Panc1 (cell line): Measurements from ENCODE around the gene LIPM. TPM values are rescaled to one million over a fixed set of nuclear protein-coding genes. Genes with fewer than 3 reads are reported as not detected.

Source experiments
- ATAC-seq: fragments of 200-7000 bp; cut with Tn5 transposase; 2 replicates; pipeline ENCODE4 v1.9.1; 2020; ENCODE audit warnings: mild to moderate bottlenecking, moderate library complexity
- BruUV-seq: library from RNA; stranded (reverse); fragments of 400-500 nt; replicated peaks from 2 replicates; lab custom pipeline; 2021; lab: Mats Ljungman, UMichigan
- CTCF ChIA-PET: fragments of 300-600 bp; sonication (Branson Sonifier 250); formaldehyde crosslinking; loops from one replicate; lab custom pipeline; 2022; ENCODE audit warnings: antibody characterized with exemption; lab: Charles Lee
- POLR2A ChIA-PET: fragments of 300-600 bp; sonication (Branson Sonifier 250); formaldehyde crosslinking; loops from one replicate; lab custom pipeline; 2022; ENCODE audit warnings: antibody characterized with exemption; lab: Charles Lee
- DNase-seq: peaks from one replicate; pipeline ENCODE4 v3.0.0-alpha.2; 2010; ENCODE audit warnings: low read depth, low spot score
- H3K27ac ChIP-seq: 2 replicates; pipeline ENCODE4 v1.5.1; 2011; ENCODE audit warnings: mild to moderate bottlenecking, low read length, inconsistent platforms
- H3K27me3 ChIP-seq: fragments of 200-500 bp; sonication (Bioruptor generic); 2 replicates; pipeline ENCODE4 v1.6.0; 2014; ENCODE audit warnings: low read length, inconsistent platforms; ENCODE audit not compliant: control insufficient read depth, insufficient read depth
- H3K36me3 ChIP-seq: fragments of 200-500 bp; sonication (Bioruptor generic); 2 replicates; pipeline ENCODE4 v1.5.1; 2014; ENCODE audit warnings: inconsistent platforms, mild to moderate bottlenecking, low read length, moderate library complexity; ENCODE audit not compliant: control insufficient read depth, insufficient read depth
- H3K4me1 ChIP-seq: 2 replicates; pipeline ENCODE4 v1.5.1; 2011; ENCODE audit warnings: inconsistent platforms, mild to moderate bottlenecking, low read length, moderate library complexity; ENCODE audit not compliant: control insufficient read depth, insufficient read depth
- H3K4me3 ChIP-seq, 2 experiments: 2 replicates each; pipeline ENCODE4 v1.5.1; 2011 to 2012; ENCODE audit warnings: low read depth in 2 of 2, low read length in 2 of 2, mild to moderate bottlenecking in 2 of 2, inconsistent platforms in 1 of 2, moderate library complexity in 1 of 2
- H3K9me3 ChIP-seq: fragments of 200-500 bp; sonication (Bioruptor generic); 2 replicates; pipeline ENCODE4 v1.5.1; 2014; ENCODE audit warnings: low read depth, mild to moderate bottlenecking, inconsistent platforms, low read length, moderate library complexity; ENCODE audit not compliant: control insufficient read depth, insufficient read depth
- POLR2AphosphoS5 ChIP-seq: IDR thresholded peaks from 2 replicates; pipeline ENCODE4 v1.6.1; 2012; ENCODE audit warnings: mild to moderate bottlenecking, low read depth, low read length, moderate library complexity
- SIN3A ChIP-seq: IDR thresholded peaks from 2 replicates; pipeline ENCODE4 v1.6.1; 2012; ENCODE audit warnings: low read depth, mild to moderate bottlenecking, low read length, moderate library complexity, borderline replicate concordance; ENCODE audit not compliant: insufficient read depth
- TCF7L2 ChIP-seq: IDR thresholded peaks from 2 replicates; pipeline ENCODE4 v1.6.1; 2011; ENCODE audit warnings: mild to moderate bottlenecking, low read depth, low read length, inconsistent platforms
- in situ Hi-C: cut with HindIII; loops from 2 replicates; pipeline ENCODE4 v1.10.0; 2016; ENCODE audit warnings: low sequenced_read_pairs, low pct_unique_long_range_greater_than_20kb
- intact Hi-C: fragments of 100-400 bp; cut with micrococcal nuclease; formaldehyde crosslinking; loops from one replicate; pipeline ENCODE4 v1.10.0; 2022; ENCODE audit not compliant: unreplicated experiment
- total RNA-seq: library from RNA; stranded (reverse); gene quantifications from one replicate; pipeline ENCODE4 v1.2.1, GENCODE V29; 2021; ENCODE audit not compliant: unreplicated experiment
- TF ChIP-seq, protein P1 (sequence below): fragments of 450-650 bp; IDR thresholded peaks from 2 replicates; pipeline ENCODE4 v1.5.1; 2017; ENCODE audit warnings: mild to moderate bottlenecking
- TF ChIP-seq, protein P2 (sequence below), 2 experiments: IDR thresholded peaks; 2 replicates each; pipeline ENCODE4 v1.6.1; 2011 to 2012; ENCODE audit warnings: low read depth in 2 of 2, control low read depth in 1 of 2, low read length in 1 of 2, mild to moderate bottlenecking in 1 of 2, moderate library complexity in 1 of 2; ENCODE audit not compliant: insufficient read depth in 1 of 2

Gene LIPM
- total RNA-seq, 1 experiment from 2014 or later, result not detected

DNA sequence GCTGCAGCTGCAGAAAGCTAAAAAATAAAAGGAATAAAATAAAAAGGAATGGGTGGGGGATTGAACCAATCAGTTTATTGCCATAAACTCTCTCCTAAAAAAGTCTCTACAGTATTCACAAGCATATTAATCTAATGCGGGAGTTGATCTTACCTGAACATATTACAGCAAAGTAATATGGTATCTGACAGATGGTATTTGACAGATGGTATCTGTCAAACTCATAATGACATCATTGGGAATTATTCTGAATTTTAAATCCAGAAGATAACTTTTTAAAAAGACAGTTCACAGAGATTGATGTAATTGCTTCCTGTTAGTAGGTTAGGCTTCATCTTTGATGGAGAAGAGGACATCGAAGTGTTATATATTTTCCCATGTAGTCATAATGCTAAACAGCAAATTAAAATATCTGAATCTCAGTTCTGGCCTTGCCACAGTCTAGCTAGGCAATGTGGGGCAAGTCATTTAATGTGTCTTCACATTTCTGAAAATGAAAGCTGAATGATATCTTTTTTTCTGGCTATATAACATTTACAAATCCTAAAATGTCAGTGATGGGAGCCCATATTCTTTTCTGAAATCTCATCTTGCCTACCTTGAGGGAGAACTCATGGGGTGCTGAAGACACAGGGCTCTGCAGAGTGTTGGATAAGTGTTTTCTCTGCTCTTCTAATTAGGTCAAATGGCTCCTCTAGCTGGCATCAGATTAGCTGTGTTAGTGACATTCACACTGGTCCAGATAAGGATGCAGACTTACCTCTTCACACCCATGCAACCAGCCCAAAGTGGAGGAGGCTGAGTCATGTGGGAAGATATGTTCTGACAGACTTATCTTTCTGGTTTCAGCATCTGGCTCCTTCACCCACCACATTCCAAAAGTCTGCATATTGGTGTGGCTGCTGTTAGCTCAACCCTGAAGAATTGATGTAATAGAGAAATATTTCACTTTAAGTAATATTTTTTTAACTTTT lies 2.1 kb upstream of the LIPM start:
- Histone ChIP-seq H3K9me3 (no peaks in the 10 kb centered on the region), H3K4me1 (no peaks in the 10 kb centered on the region), H3K4me3 (no peak overlapping the region), H3K27me3 (no peaks in the 10 kb centered on the region), H3K27ac (no peak overlapping the region), H3K36me3 (no peaks in the 10 kb centered on the region)
- no peak for TF ChIP-seq SIN3A
- TF ChIP-seq, protein P1, sequence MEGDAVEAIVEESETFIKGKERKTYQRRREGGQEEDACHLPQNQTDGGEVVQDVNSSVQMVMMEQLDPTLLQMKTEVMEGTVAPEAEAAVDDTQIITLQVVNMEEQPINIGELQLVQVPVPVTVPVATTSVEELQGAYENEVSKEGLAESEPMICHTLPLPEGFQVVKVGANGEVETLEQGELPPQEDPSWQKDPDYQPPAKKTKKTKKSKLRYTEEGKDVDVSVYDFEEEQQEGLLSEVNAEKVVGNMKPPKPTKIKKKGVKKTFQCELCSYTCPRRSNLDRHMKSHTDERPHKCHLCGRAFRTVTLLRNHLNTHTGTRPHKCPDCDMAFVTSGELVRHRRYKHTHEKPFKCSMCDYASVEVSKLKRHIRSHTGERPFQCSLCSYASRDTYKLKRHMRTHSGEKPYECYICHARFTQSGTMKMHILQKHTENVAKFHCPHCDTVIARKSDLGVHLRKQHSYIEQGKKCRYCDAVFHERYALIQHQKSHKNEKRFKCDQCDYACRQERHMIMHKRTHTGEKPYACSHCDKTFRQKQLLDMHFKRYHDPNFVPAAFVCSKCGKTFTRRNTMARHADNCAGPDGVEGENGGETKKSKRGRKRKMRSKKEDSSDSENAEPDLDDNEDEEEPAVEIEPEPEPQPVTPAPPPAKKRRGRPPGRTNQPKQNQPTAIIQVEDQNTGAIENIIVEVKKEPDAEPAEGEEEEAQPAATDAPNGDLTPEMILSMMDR, result no peak
- TF ChIP-seq, protein P2, sequence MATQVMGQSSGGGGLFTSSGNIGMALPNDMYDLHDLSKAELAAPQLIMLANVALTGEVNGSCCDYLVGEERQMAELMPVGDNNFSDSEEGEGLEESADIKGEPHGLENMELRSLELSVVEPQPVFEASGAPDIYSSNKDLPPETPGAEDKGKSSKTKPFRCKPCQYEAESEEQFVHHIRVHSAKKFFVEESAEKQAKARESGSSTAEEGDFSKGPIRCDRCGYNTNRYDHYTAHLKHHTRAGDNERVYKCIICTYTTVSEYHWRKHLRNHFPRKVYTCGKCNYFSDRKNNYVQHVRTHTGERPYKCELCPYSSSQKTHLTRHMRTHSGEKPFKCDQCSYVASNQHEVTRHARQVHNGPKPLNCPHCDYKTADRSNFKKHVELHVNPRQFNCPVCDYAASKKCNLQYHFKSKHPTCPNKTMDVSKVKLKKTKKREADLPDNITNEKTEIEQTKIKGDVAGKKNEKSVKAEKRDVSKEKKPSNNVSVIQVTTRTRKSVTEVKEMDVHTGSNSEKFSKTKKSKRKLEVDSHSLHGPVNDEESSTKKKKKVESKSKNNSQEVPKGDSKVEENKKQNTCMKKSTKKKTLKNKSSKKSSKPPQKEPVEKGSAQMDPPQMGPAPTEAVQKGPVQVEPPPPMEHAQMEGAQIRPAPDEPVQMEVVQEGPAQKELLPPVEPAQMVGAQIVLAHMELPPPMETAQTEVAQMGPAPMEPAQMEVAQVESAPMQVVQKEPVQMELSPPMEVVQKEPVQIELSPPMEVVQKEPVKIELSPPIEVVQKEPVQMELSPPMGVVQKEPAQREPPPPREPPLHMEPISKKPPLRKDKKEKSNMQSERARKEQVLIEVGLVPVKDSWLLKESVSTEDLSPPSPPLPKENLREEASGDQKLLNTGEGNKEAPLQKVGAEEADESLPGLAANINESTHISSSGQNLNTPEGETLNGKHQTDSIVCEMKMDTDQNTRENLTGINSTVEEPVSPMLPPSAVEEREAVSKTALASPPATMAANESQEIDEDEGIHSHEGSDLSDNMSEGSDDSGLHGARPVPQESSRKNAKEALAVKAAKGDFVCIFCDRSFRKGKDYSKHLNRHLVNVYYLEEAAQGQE (IDR thresholded peaks at IDR 0.05; ENCODE audit: insufficient read depth in 1 of 2, low read depth in 2 of 2, low read length in 1 of 2), result no peak
- TF ChIP-seq POLR2AphosphoS5, result no peak
- no peak for TF ChIP-seq TCF7L2
- CTCF ChIA-PET, result no interaction called here
- in situ Hi-C loops (no loop called here), intact Hi-C loops (no loop called here)
- POLR2A ChIA-PET, result no interaction called here
- no peak for DNase-seq
- no peak for ATAC-seq
- BruUV-seq, result no TSS peak

DNA sequence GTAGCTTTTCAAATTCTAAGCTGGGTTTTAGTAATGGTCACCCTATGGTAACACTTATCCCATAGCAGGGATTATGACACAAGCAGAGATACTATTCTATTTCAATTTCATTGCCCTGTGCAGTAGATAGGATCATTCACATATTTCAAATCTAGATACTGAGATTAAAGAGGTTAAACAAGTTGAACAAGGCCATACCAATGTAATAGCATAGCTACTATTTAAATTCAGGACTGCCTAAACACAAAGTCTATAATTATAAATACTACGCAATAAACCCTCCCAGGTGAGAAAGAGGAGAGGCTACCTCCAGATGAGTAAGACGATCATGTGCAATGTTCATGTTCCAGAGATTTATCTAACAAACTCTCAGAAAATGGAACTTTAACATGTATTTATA lies 1.1 kb downstream of the LIPM start:
- POLR2A ChIA-PET, result no interaction called here
- Histone ChIP-seq H3K36me3 (no peaks in the 10 kb centered on the region), H3K27me3 (no peaks in the 10 kb centered on the region), H3K4me3 (no peak overlapping the region), H3K4me1 (no peaks in the 10 kb centered on the region), H3K27ac (no peak overlapping the region), H3K9me3 (no peaks in the 10 kb centered on the region)
- no peak for DNase-seq
- in situ Hi-C loops (no loop called here), intact Hi-C loops (no loop called here)
- no TSS peak for BruUV-seq
- no peak for ATAC-seq
- CTCF ChIA-PET, result no interaction called here
- TF ChIP-seq TCF7L2, result no peak
- no peak for TF ChIP-seq POLR2AphosphoS5
- TF ChIP-seq, protein P1, result no peak
- TF ChIP-seq SIN3A, result no peak
- TF ChIP-seq, protein P2 (IDR thresholded peaks at IDR 0.05; ENCODE audit: insufficient read depth in 1 of 2, low read depth in 2 of 2, low read length in 1 of 2), result no peak
